ENCODE results near the gene CYTH4.
"Not testable (repeated sequence)": the region's sequence is repeated elsewhere in the genome, so short reads cannot be mapped to it uniquely, and the experiment has no call there.

CYTH4 gene

DNA sequence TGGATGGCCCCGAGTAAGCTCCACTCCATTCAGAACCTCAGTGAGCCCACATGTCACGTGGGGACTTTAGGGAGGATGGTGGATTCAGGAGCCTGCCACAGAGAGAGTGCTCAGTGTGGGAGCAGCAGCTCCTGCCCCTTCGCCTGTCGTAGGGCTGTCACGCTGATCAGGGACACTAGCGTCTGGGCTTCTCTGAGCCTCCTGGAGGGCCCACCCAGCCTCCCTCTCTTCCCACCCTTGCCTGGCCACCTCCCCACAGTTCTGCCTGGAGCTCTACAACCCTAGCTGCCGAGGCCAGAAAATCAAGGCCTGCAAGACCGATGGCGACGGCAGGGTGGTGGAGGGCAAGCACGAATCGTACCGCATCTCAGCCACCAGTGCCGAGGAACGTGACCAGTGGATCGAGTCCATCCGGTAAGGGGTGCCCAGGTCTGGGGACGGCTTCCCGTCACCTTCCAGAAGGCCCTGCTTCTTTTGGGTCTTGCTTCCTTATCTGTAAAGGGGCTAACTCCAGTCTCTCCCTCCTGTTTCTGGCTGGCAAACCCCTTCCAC lies 29.5 kb downstream of the CYTH4 start:
- no peak for DNase-seq

DNA sequence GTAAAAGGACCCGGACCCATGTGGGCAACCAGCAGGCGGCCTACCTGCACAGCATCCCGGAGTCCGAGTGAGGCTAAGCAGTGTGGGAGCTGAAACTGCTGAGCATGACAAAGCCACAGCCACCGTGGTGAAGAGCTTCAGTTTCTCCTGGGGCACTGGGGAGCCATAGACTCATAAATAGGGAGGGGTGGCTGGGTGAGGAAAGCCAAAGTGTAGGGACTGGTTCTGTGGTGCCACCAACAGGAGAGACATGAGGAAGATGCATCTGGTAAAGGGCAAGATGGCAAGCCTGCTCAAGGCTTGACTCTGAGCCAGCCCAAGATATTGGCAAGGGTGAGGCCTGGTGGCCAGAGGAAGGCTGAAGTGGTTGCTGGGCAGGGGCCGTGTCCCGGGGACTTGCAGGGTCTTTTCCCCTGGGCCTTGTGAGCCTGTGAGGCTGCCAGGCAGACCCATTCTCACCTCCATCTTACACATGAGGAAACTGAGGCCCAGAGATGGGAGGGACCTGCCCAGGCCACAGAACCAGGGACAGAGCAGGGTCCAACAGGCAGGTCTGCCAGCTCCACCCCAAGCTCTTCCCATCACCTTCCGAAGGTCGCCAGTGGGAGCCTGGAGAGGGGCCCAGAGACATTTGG lies 30.4 kb downstream of the CYTH4 start:
- no peak for DNase-seq

DNA sequence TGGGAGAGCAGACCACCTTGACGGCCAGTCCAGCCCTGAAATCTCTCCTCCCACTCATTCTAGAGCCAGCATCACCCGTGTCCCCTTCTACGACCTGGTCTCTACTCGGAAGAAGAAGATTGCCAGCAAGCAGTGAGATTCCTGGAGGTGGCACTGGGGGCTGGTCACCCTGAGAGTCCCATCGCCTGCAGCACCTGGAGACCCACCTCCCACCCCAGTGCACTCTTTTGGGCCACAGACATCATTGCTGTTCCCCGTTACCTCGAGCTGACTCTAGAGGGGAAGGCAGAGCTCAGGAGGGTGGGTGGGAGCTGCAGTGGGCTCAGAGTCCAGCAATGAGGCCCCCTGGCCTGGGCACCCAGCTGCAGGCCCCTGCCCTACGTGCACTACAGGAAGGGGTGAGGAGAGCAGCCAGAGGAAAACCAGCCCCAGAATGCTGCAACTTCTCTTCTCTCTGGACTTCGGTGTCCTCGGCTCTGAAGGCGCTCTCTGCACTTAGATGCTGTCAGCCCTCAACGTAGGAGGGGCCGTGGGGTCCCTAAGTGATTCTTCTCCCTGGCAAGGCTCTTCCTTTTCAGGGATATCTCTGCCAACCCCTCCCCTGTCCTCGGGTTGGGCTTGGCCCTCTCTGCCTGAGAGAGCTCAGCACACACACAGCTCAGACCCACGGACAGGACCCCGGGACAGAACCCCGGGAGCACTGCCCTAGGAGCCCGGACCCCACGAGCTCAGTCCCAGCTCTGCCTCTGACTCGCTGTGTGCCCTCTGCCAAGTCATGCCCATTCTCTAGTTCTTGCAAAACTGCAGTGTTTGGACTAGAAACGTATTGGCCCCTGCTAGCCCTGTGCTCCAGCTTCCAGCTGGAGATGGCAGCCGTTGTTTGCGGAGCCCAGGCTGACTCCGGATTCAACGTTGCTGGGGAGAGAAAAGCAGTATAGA lies 31.3 kb downstream of the CYTH4 start:
- no peak for DNase-seq

DNA sequence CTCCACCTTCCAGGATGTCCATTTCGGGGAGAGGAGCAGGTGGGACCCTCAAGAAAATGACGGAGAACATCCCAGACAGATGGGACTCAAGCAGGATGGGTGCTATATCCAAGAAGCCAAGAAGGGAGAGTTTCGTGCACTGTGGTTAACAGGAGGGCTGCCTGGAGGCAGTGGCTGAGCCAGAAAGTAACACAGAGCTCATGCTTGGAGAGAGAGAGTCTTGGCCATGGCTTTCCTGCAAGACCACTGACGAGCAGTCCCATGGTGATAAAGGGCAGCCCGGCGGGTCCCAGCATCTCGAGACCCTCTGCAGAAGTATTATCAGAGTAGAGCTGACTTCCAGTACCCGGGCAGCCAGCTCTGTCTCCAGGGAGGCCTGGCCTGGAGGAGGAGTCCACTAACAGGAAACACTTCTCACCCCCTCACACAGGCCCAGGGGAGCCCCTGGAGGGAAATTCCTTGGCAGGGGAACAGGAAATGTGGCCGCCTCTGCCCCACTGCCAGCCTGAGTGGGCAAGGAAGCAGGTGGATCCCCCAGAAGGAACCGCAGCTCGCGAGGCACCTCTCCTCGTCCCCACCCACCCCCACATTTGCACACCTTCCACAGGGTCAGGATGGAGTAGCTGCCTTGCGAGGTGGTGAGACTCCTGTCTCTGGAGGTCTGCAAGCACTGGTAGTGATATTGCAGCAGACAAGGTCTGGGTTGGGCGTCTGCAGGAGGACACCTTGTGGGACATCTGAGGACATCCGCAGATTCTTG lies 32.2 kb downstream of the CYTH4 start:
- no peak for DNase-seq

DNA sequence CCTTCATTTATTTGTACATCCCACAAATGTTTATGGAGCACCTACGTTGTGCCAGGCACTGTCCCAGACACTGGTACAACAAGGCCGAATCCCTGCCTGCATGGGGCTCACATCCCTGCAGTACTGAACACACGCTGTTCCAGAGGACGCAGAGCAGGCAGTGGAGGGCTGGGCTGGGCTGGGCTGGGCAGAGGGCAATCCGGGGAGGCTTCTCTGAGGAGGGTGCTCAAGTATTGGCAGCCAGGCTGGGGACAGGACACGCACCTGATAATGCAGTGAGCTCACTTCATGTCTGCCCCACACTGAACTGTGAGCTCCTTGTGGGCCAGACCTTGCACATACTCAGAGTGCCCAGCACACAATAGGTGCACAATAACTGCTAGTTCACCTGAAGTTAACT lies 34.1 kb downstream of the CYTH4 start:
- DNase-seq = no peak

DNA sequence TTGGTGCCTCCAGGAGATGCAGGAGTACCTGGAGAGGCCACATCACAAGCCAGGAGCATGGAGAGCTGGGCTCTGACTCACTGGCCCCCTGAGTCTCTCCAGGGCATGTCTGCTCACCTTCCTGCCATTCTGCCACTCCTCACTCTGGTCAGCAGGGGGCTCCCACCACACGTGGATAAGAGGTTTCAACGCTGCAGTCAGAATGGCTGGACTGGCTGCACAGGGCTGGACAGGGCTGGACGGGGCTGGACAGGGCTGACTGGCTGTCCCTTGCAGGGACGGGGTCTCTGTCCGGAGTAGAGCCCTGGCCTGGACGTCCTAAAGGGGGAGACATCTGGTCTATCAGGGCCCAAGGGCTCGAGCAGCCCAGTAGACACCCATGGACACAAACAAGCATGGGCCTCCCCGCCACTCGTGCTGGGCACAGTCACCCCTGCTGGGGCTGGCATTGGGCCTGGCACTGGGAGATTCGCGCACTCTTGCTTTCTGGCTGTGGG lies 34.6 kb downstream of the CYTH4 start:
- DNase-seq = peak; percentile 62

DNA sequence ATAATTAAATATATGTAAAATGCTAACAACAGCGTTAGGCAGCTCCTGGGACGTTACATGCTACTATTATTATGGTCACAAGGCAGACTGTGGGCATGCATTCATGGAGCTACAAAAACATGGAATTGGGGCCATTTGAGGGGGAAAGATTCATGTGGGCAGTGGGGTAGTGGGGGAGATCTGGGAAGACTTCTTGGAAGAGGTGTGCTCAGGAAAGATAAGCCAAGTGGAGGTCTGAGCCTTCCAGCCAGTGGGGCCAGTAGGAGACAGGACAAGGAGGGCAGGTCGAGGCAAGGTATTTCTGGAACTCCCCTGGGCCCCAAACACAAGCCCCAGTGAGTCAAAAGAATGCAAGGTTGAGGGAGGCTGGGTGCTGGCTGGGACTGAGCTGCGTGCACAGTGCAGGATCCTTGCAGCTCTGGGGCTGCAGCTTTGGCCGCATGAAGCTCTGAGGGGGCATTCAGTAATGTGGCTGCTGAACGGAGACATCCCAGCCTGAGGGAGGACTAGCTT lies 35.4 kb downstream of the CYTH4 start:
- no peak for DNase-seq

DNA sequence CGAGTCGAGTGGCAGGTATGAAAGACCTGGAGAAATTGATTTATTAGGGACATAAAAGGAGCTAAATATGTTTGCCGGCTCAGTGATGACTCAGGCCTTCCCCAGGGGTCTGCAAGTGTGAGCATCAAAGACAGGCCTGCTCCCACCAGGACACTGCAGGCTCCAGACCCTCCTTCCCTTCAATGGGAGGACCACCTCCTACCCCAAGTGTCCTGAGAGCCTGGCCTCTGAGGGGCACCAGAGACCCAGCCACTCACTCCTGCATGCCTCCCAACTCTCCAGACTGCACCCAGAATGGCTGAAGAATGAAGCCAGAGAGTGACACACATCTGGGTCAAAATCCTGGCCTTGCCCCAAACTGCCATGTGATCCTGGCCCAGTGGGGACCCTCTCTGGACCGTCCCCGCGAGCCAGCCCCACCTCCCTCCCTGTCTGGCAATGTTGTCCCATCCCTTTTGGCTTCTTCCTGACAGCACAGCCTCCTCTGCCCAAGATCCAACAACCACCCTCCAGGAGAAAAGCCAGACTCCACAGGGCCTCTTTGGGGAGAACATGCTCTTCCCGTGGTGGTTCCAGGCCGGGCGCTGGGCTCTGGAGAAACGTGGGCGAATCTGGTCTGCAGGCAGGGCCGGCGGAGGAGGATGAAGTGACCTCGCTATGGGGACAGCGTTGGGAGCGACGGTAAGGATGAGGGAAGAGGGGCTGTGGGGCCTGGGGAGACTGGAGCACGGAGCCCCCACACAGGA lies 36.2 kb downstream of the CYTH4 start:
- no peak for DNase-seq

DNA sequence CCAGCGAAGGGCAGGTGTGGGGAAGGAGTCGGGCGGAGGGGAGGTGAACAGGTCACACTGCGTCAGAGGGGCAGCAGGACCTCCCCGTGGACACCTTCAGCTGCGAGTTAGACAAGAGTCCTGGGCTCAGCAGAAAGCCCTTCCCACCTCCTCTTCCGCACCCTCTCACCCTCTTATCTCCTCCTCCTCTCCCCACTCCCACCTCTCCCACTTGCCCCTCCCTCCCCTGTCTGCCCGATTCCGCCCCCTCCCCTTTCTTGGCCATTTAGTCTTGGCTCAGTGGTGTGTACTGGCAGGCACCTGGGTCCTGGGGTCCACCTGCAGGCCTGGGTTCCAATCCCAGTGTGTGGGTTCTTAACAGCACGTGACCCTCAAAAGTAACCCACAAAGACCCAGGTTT lies 37.2 kb downstream of the CYTH4 start:
- DNase-seq = no peak

DNA sequence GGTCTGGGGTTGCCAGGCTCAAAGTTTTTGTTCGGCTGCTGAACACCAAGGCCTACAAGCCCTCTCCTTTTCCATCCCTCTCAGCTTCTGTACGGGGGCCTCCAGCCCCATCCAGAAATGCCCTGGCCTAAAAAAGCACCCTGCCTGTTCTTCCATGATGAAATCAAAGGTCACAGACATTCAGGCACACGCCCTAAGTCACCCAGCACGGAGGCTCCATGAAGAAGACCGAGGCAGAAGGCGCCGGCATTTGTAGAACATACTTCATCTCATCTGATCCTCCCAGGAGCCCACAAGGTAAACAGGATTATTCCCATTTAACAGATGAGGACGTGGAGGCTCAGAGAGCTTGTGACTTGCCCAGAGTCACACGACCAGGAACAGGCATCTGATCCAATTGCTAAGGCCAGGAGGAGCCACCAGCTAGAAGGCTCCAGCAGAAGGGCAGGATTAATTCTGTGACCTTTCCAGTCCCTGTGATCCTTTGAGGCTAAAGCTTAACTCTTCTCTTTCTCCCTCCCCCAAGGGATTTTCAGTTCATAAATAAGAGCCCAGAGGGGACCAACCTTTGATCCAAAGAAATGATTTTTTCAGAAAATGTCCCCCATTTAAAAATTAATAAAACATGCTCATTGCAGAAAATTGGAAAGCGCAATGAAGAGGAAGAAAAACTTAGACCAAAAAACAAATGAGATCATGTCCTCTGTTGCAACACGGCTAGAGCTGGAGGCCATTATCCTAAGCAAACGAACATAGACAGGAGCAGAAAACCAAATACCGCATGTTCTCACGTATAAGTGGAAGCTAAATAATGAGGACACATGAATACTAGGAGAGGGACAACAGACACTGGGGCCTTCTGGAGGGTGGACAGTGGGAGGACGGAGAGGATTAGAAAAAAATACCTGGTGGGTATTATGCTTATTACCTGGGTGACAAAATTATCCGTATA lies 38.7 kb downstream of the CYTH4 start:
- DNase-seq = no peak

DNA sequence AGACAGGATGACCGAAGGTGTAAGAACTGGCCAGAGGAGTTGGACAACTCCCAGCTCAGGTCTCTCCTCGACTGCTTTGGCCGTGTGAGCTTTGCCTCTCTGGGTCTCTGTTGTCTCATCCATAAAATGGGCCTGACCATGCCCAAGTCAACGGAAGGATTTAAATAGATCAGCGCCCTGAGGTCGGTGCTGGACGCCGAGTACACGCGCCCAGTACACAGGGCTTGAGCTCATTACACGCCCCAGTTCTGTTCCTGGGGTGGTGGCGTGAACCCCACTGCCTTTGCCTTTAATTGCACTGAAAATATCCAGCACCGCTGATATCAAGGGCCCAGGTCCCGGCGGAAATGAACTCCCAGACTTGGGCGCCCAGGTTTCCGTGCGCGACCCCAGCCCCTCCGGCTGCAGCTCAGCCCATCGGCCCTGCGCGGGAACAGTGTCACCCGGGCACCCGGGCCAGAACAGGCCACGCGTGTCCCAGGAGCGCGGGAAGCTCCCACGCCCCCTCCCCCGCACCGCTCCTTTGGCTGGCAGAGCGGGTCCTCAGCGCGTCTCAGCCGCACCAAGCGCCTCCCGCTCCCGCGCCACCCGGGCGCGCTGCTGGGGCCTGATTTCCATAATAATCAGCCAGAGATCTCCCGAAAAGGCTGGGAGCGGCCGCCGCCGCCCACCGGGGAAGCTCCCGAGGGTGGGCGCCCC lies 42.2 kb downstream of the CYTH4 start:
- no peak for DNase-seq

DNA sequence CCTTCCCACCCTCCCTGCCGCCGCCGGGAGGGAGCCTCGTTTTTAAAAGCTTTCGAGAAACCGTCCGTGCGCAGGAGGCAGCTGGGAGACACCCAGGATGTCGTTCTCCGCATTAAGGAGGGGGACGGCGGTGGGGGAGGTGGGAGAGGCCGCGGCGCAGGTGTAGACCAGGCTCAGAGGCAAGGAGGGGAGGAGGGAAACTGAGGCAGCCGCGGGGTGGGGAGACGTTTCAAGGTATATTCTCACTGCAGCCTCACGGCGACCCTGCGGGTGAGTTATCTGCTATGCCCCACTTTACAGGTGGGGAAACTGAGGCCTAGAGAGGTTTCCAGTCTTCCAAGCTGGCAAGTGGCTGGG lies 42.7 kb downstream of the CYTH4 start:
- DNase-seq = no peak

DNA sequence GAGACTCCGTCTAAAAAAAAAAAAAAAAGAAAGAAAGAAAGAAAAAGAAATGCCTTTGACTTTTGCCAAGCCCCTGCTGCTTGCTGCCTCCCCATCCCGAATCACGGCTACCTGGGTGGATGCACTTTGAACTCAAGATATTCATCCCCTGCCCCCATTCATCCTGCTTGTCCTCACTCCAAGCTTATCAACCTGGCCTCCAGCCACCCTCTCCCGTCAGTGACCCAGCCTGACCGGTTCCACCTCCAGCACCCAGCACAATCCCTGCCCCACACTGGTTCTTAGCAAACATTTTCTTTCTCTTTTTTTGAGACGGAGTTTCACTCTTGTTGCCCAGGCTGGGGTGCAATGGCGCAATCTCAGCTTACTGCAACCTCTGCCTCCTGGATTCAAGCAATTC lies 44.4 kb downstream of the CYTH4 start:
- DNase-seq = no peak

DNA sequence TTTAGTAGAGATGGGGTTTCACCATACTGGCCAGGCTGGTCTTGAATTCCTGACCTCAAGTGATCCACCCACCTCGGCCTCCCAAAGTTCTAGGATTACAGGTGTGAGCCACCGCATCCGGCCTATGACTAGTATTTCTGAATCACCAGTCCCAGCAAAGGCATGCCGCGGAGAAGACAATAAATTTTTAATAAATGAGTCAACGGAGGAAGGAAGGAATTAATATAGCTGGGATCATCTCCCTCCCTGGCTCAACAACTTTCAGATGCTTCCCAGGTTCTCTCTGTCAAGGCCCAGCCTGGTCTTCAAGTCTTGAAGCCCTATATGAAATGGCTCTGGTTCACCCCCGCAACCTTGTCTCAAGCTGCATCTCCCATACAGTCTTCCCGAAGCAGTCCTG lies 45.7 kb downstream of the CYTH4 start:
- DNase-seq = no peak

DNA sequence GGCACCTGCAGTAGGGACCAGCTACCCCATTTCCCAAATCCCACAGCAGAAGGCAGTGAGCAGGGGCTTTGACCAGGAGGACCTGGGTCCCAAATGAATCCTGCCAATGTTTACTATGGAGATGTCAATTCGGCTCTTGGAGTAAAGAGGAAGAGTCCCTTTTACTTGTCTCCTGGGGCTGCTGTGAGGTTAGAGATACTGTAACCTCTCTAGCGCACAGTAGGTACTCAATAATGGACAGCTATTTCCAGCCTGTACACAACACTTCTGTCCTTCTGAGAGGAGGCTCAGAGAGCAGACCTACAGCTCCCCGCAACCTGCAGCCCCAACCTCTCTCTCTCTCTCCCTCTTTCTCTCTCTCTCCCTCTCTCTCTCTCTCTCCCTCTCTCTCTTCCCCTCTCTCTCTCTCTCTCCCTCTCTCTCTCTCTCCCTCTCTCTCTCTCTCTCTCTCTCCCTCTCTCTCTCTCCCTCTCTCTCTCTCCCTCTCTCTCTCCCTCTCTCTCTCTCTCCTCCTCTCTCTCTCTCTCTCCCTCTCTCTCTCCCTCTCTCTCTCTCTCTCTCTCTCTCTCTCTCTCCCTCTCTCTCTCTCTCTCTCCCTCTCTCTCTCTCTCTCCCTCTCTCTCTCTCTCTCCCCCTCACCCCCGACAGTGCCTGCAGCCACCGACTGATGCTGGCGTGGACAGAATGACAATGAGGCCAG lies 46.4 kb downstream of the CYTH4 start:
- DNase-seq = not testable (repeated sequence)

DNA sequence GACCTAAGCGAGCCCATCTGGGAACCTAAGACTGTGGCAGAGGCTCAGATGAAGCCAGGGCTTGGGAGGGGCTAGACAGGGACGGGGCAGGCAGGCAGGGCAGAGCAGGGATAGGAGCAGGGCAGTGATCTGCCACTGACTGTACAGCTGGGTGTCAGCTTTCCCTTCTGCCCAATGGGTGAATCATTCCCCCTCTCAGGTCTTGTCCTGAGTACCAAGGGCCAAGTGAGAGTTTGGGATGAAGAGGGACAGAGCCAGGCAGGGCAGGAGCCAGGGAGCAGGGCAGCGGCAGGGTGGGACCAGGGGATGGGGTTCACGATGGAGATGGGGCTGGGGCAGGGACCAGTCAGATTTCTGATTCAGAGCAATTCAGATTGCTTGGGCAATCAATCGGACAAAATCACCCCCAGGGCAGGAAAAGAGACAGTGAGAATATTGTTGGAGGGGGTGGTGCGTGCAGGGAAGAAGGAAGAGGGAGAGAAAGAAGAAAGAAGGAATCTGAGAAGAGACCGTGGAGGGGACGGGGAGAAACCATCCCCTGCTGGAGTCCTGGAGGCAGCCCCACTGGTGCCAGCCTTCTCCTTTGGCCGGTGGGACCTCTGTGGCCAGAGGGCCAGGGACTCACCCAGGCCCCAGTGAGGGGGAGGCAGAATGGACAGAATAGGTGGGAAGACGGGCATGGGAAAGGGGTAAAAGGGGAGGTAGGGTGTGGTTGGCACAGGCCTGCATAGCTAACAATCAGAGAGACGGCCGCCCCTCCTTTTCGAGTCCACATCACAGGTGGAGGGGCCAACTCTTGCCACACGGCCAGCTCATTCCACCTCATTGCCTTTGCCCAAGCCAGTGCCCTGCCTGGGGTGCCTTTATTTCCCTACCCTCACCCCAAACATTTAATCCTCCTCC lies 47.2 kb downstream of the CYTH4 start:
- DNase-seq = no peak

DNA sequence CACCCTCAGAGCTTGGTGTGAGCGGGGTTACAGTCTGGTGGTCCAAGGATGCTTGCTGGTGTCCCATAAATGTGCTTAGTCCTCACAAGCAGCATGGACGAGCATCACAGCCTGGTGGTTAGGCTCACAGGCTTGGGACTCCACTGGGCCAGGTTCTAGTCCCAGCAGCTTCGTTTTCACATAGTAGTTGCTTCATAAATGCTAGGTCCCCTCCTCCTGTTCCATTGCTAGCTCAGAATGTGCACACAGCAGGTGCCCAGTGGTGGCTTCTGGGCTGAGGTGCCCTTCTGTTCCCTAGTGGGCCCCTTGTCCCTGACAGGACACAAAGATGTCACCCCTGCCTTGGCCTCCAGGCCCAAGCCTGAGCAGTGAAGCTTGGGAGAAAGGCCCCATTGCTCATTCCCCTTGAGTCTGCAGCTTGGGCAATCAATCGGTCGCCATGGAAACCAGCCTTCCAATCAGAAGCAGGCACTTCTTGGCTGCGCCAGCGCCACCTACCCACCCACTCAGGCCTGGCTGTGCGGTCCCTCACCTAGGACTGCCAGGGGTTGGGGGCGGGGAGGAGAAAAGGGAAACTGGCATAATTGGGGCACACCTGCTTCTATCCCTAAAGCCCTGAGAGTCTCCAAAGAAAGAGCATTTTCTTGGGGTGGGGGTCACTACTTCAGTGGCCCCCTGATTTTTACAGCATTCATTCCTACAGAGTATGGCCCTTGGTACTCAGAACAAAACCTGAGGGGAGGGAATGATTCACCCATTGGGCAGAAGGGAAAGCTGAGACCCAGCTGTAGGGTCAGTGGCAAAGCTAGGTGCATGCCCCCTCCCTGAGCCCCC lies 48.1 kb downstream of the CYTH4 start:
- DNase-seq = no peak

DNA sequence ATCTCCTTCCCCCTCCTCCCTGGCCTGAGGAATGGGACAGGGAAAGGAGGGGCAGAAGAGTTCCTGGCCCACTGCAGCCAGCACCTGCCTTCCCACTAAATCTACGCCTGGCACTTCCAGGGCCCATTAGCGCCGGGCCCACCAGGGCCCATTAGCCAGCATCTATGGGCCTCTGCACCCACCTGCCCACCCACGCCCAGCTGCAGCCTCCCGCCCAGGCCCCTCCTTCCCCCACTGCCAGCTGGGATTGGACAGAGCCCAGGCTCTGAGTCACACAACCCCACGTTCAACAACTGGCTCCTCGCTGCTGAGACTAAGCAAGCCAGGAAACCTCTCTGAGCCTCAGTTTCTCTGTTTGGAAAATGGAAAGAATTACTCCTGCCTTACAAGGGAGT lies 48.7 kb downstream of the CYTH4 start:
- DNase-seq = no peak
